CD14-positive monocyte (primary cell): ENCODE results near the gene KAT6B. TPM values are rescaled to one million over a fixed set of nuclear protein-coding genes. Genes with fewer than 3 reads are reported as not detected.
A peak's percentile ranks its signal among the peaks of the same experiment; 100 is the strongest.
"Not testable (repeated sequence)": the region's sequence is repeated elsewhere in the genome, so short reads cannot be mapped to it uniquely, and the experiment has no call there.

ENCODE experiments used
- DNase-seq, 3 donors: peaks; one replicate each; pipeline ENCODE4 v3.0.0-alpha.2; 2011 to 2022
- H2AFZ ChIP-seq: 2 replicates; pipeline ENCODE4 v1.6.0; 2012; ENCODE audit warnings: mild to moderate bottlenecking, low read depth, low read length, inconsistent platforms; ENCODE audit not compliant: insufficient read depth, poor library complexity, severe bottlenecking
- H3K27ac ChIP-seq, 2 donors: 1 replicate in 1 of 2; 2 replicates in 1 of 2; pipeline ENCODE4 v1.5.1; 2012 to 2013; ENCODE audit warnings: low read length in 2 of 2, control low read depth in 1 of 2, inconsistent platforms in 1 of 2, low read depth in 1 of 2, mild to moderate bottlenecking in 1 of 2
- H3K27me3 ChIP-seq, 2 donors: one replicate each; pipeline versions ENCODE4 v1.6.0 to v1.6.1; 2011 to 2013; ENCODE audit warnings: low read length in 2 of 2; ENCODE audit not compliant: control insufficient read depth in 2 of 2, insufficient read depth in 2 of 2
- H3K36me3 ChIP-seq, 2 donors: replicated peaks in 1 of 2; 1 replicate in 1 of 2; 2 replicates in 1 of 2; pipeline versions ENCODE4 v1.5.1 to v1.6.1; 2012 to 2013; ENCODE audit warnings: low read length in 2 of 2, control low read depth in 1 of 2, inconsistent platforms in 1 of 2, mild to moderate bottlenecking in 1 of 2; ENCODE audit not compliant: insufficient read depth in 2 of 2, control insufficient read depth in 1 of 2
- H3K4me1 ChIP-seq, 2 donors: 1 replicate in 1 of 2; 2 replicates in 1 of 2; pipeline versions ENCODE4 v1.5.1 to v1.6.1; 2012 to 2013; ENCODE audit warnings: low read length in 2 of 2, control low read depth in 1 of 2, inconsistent platforms in 1 of 2, mild to moderate bottlenecking in 1 of 2, moderate library complexity in 1 of 2; ENCODE audit not compliant: insufficient read depth in 2 of 2, control insufficient read depth in 1 of 2
- H3K4me2 ChIP-seq: replicated peaks from 2 replicates; pipeline ENCODE3; 2012; ENCODE audit warnings: low read length, moderate library complexity, mild to moderate bottlenecking; ENCODE audit not compliant: poor library complexity, severe bottlenecking; ENCODE audit errors: extremely low read depth
- H3K4me3 ChIP-seq, 3 experiments: fragments of 200-600 bp in 1 of 3; sonication (generic) in 1 of 3; replicated peaks in 1 of 3; 1 replicate in 2 of 3; 2 replicates in 1 of 3; pipeline ENCODE4 v1.5.1; 2011 to 2013; ENCODE audit warnings: low read length in 3 of 3, mild to moderate bottlenecking in 3 of 3, control low read depth in 2 of 3, low read depth in 2 of 3, inconsistent platforms in 1 of 3, moderate library complexity in 1 of 3
- H3K79me2 ChIP-seq: 2 replicates; pipeline ENCODE4 v1.6.0; 2012; ENCODE audit warnings: mild to moderate bottlenecking, control low read depth, inconsistent platforms, low read length, moderate library complexity; ENCODE audit not compliant: insufficient read depth
- H3K9ac ChIP-seq: 2 replicates; pipeline ENCODE4 v1.6.0; 2017; ENCODE audit warnings: low read length, mild to moderate bottlenecking; ENCODE audit not compliant: insufficient read depth, poor library complexity, severe bottlenecking
- H3K9me3 ChIP-seq, 2 donors: replicated peaks in 1 of 2; 1 replicate in 1 of 2; 2 replicates in 1 of 2; pipeline versions ENCODE4 v1.5.1 to v1.6.1; 2012 to 2013; ENCODE audit warnings: low read length in 2 of 2, control low read depth in 1 of 2; ENCODE audit not compliant: control insufficient read depth in 1 of 2, insufficient read depth in 1 of 2
- H4K20me1 ChIP-seq: 2 replicates; pipeline ENCODE4 v1.6.0; 2012; ENCODE audit warnings: mild to moderate bottlenecking, low read length, control low read depth, moderate library complexity; ENCODE audit not compliant: insufficient read depth
- H3K27ac Mint-ChIP-seq, 7 donors: one replicate each; pipeline ENCODE4 v1.8.0; 2020; ENCODE audit warnings: mild to moderate bottlenecking in 7 of 7, mixed read lengths in 7 of 7, moderate library complexity in 6 of 7, inconsistent platforms in 2 of 7
- H3K27me3 Mint-ChIP-seq, 3 donors: one replicate each; pipeline ENCODE4 v1.8.0; 2021 to 2022; ENCODE audit warnings: low read depth in 3 of 3, mild to moderate bottlenecking in 3 of 3, mixed read lengths in 3 of 3, moderate library complexity in 3 of 3, inconsistent platforms in 1 of 3
- H3K36me3 Mint-ChIP-seq, 2 donors: one replicate each; pipeline ENCODE4 v1.8.0; 2020; ENCODE audit warnings: mixed read lengths in 2 of 2, inconsistent platforms in 1 of 2, mild to moderate bottlenecking in 1 of 2
- H3K4me1 Mint-ChIP-seq: one replicate; pipeline ENCODE4 v1.8.0; 2020; ENCODE audit warnings: mild to moderate bottlenecking, mixed read lengths
- H3K4me3 Mint-ChIP-seq, 2 donors: one replicate each; pipeline ENCODE4 v1.8.0; 2020; ENCODE audit warnings: mild to moderate bottlenecking in 2 of 2, mixed read lengths in 2 of 2, moderate library complexity in 1 of 2
- H3K9me3 Mint-ChIP-seq, 7 donors: one replicate each; pipeline ENCODE4 v1.8.0; 2020 to 2022; ENCODE audit warnings: mixed read lengths in 7 of 7, mild to moderate bottlenecking in 6 of 7, moderate library complexity in 6 of 7, inconsistent platforms in 2 of 7
- CTCF ChIP-seq: fragments of 200-600 bp; IDR thresholded peaks from one replicate; pipeline ENCODE4 v1.8.0; 2022; ENCODE audit warnings: antibody characterized with exemption, mild to moderate bottlenecking
- WGBS: methylation state at CpG from one replicate; pipeline ENCODE4 v1.1.5; 2013; ENCODE audit warnings: missing lambda C conversion rate; ENCODE audit not compliant: insufficient coverage; 5-methylcytosine and 5-hydroxymethylcytosine counted together
- intact Hi-C, 2 donors: fragments of 100-400 bp; cut with micrococcal nuclease; formaldehyde crosslinking; loops; one replicate each; pipeline versions ENCODE4 v1.15.0 to v1.15.1; 2023
- polyA plus RNA-seq, 3 donors: library from polyadenylated mRNA; depleted of rRNA in 1 of 3; unstranded in 2 of 3; stranded (reverse) in 1 of 3; fragments of 300-500 nt in 2 of 3; fragments of >200 nt in 1 of 3; fragmentation: Illumina TruSeq in 2 of 3; gene quantifications; 1 replicate in 2 of 3; 2 replicates in 1 of 3; pipeline ENCODE4 v1.2.3, GENCODE V29; 2012 to 2021

Gene KAT6B
- polyA plus RNA-seq, 3 donors: 3.3 to 6.4 (median 6.2) TPM

- Histone ChIP-seq H3K9ac (no peak overlapping the region), H3K79me2 (no peaks in the 10 kb centered on the region), H3K9me3 (no peaks in the 10 kb centered on the region), H2AFZ (no peak overlapping the region), H3K36me3 (no peaks in the 10 kb centered on the region), H3K4me2 (no peak overlapping the region), H3K4me3 (no peak overlapping the region), H3K4me1 (peaks cover 0 to 3% of the 10 kb centered on the region in 2 donors), H3K27ac (no peak overlapping the region), H3K27me3 (no peaks in the 10 kb centered on the region), H4K20me1 (no peaks in the 10 kb centered on the region)
- DNase-seq: peak; percentile 3 to 17 (median 16)
- 0% methylated on average over 3 of the region's 5 CpGs for WGBS
- no peak overlapping the region for H3K27ac Mint-ChIP-seq
- H3K36me3 Mint-ChIP-seq: no peaks in the 10 kb centered on the region
- no peak overlapping the region for H3K4me3 Mint-ChIP-seq
- intact Hi-C loops: no loop called here
- H3K4me1 Mint-ChIP-seq: peaks cover 5% of the 10 kb centered on the region
- H3K27me3 Mint-ChIP-seq: peaks cover 0 to 2% (median 1%) of the 10 kb centered on the region in 3 donors
- peaks cover 0 to 3% (median 0%) of the 10 kb centered on the region in 7 donors for H3K9me3 Mint-ChIP-seq
- TF ChIP-seq CTCF: no peak
These were observed 38.9 kb upstream of the KAT6B start for GRCh38 chr10:74787457-74787856.

GRCh38 chr10:74791979-74792378 lies 34.4 kb upstream of the KAT6B start:
- H3K4me3 Mint-ChIP-seq, intact Hi-C loops, DNase-seq, H2AFZ ChIP-seq, H3K27ac ChIP-seq, H3K27ac Mint-ChIP-seq, H3K9me3 ChIP-seq, H3K4me1 ChIP-seq, H3K36me3 ChIP-seq, H4K20me1 ChIP-seq, H3K4me2 ChIP-seq, H3K27me3 ChIP-seq, H3K36me3 Mint-ChIP-seq, H3K4me3 ChIP-seq, H3K9me3 Mint-ChIP-seq, H3K9ac ChIP-seq, H3K79me2 ChIP-seq, H3K4me1 Mint-ChIP-seq, H3K27me3 Mint-ChIP-seq: not testable (repeated sequence)
- WGBS: no CpG with 5 or more reads among the region's 5 CpGs
